ENCODE measurements around the gene IQCC. TPM values are rescaled to one million over a fixed set of nuclear protein-coding genes. Genes with fewer than 3 reads are reported as not detected.

Gene IQCC
- total RNA-seq, 2 experiments from 2014 or later: 4.4 to 5.0 TPM

DNA sequence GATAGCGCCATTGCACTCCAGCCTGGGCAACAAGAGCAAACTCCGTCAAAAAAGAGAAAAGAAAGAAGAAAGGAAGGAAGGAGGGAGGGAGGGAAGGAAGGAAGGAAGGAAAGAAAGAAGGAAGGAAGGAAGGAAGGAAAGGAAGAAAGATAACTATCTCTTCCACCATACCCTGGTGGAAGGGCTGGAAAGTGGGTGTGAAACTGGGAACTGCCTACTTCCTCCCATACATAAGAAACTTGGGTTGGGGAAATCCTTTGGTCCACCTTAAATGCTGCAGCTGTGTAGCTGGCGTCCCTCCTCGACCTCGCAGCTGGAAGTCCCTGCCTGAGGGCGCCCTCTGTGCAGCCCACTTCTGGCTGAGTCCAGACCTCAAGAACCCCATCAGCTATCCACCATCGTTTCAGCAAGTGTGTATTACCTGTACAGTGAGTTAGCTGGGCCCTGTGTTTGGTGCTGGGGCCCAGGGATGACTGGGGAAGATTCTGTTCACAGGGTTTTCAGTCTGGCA lies 36.9 kb downstream of the IQCC start:
- intact Hi-C loops (cut with DNase I, micrococcal nuclease): no loop called here
- DNase-seq (no peak), ATAC-seq (no peak)
- H3K27ac Mint-ChIP-seq: no peak overlapping the region
- ChIA-PET CTCF (interaction anchor here (0.6 to 5.1 kb wide), 8 partner anchors 7 to 454 kb away, joined by 3 to 38 read pairs (median 3); partner anchors contain the start of genes FAM167B and LCK), POLR2A (interaction anchor here (0.6 to 1.2 kb wide), 5 partner anchors 9 to 539 kb away, joined by 3 to 6 read pairs (median 3); partner anchors contain the start of gene LCK)
- H3K4me1 Mint-ChIP-seq: peaks cover 30% of the 10 kb centered on the region
- no peaks in the 10 kb centered on the region for H3K27me3 Mint-ChIP-seq
- no peaks in the 10 kb centered on the region for H3K36me3 Mint-ChIP-seq (ENCODE audit: low read depth)
- no peaks in the 10 kb centered on the region for H3K9me3 Mint-ChIP-seq (ENCODE audit: low read depth)
- H3K4me3 Mint-ChIP-seq: no peak overlapping the region

GRCh38 chr1:32246888-32247273 lies 41.4 kb downstream of the IQCC start, which contains the start of gene FAM167B:
FAM167B (plus strand) TSS chr1:32247222; CDS start chr1:32247422, 200 bp downstream.
- CTCF ChIA-PET: interaction anchor here (0.5 to 5.9 kb wide), 7 partner anchors 7 to 148 kb away, joined by 3 to 45 read pairs (median 4); no protein-coding TSS in a partner anchor
- H3K4me1 Mint-ChIP-seq: peaks cover 48% of the 10 kb centered on the region
- POLR2A ChIA-PET: interaction anchor here (0.7 kb wide), 2 partner anchors 9 to 148 kb away, joined by 3 to 6 read pairs; no protein-coding TSS in a partner anchor

DNA sequence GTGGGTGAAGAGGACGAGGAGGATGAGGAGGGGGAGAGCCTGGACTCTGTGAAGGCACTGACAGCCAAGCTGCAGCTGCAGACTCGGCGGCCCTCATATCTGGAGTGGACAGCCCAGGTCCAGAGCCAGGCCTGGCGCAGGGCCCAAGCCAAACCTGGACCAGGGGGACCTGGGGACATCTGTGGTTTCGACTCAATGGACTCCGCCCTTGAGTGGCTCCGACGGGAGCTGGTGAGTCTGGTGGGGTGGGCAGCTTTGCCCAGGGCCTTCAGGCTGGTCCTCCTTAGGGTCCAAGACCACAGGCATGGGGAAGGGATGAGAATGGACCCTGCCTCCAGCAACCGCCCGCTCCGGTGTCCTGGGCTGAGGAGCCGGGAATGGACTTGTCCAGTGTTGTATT lies 42.0 kb downstream of the IQCC start:
- H3K27ac Mint-ChIP-seq: peak overlapping the region; percentile 92
- ChIA-PET POLR2A (no interaction called here), CTCF (interaction anchor here (1.1 to 5.9 kb wide), 11 partner anchors 8 to 147 kb away, joined by 3 to 45 read pairs (median 6); no protein-coding TSS in a partner anchor)
- no peak for DNase-seq
- H3K4me3 Mint-ChIP-seq: no peak overlapping the region
- no peaks in the 10 kb centered on the region for H3K9me3 Mint-ChIP-seq (ENCODE audit: low read depth)
- peaks cover 16% of the 10 kb centered on the region for H3K36me3 Mint-ChIP-seq (ENCODE audit: low read depth)
- ATAC-seq: no peak
- intact Hi-C loops (cut with DNase I, micrococcal nuclease): loop anchor here in 1 of 2 experiments (5.0 kb wide), 1 partner anchor 75 kb away; no protein-coding TSS in a partner anchor
- H3K4me1 Mint-ChIP-seq: peaks cover 43% of the 10 kb centered on the region
- no peaks in the 10 kb centered on the region for H3K27me3 Mint-ChIP-seq

More at GRCh38 chr1:32246888-32247273, 41.4 kb downstream of the IQCC start, which contains the start of gene FAM167B:
- DNase-seq: no peak
- intact Hi-C loops (cut with DNase I, micrococcal nuclease): loop anchor here in 1 of 2 experiments (5.0 kb wide), 1 partner anchor 75 kb away; no protein-coding TSS in a partner anchor
- Mint-ChIP-seq H3K9me3 (ENCODE audit: low read depth) (no peaks in the 10 kb centered on the region), H3K27ac (peak within 1 kb of the TSS; percentile 92), H3K27me3 (no peaks in the 10 kb centered on the region), H3K36me3 (ENCODE audit: low read depth) (peaks cover 10% of the 10 kb centered on the region), H3K4me3 (peak within 1 kb of the TSS; percentile 22)
- no peak for ATAC-seq

DNA sequence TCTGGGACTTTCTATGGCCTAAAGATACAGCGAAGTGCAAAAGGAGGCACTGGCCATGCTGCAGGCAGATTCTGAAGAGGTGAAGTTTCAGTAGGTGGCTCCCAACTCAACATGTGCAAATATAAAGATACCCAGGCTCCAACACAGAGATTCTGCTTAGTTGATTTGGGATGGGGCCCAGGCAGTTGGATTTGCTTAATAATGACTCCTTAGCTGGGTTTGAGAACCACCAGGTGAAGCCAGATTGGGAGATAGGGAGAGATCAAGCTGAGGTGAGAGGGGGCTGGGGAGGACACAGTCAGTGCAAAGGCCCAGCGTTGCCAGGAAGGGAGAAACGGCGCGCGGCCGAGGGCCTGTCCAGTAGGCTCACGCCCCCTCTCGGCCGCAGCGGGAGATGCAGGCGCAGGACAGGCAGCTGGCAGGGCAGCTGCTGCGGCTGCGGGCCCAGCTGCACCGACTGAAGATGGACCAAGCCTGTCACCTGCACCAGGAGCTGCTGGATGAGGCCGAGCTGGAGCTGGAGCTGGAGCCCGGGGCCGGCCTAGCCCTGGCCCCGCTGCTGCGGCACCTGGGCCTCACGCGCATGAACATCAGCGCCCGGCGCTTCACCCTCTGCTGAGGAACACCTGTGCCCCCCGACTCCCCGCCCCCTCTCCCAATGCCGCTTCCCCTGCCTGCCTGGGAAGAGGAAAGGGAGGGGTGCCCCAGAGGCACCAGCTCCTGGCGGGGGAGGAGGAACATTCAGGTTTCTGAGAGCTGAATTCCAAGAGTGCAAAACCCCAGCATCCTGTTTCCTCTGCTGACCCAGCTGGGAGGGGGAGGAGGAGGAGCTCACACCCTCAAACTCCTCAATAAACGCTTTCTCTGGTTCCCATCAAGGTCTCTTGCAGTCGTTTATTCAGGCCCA lies 42.8 kb downstream of the IQCC start:
- Mint-ChIP-seq H3K4me3 (peak overlapping the region; percentile 33), H3K4me1 (peaks cover 44% of the 10 kb centered on the region), H3K27ac (peak overlapping the region; percentile 100), H3K9me3 (ENCODE audit: low read depth) (no peaks in the 10 kb centered on the region), H3K36me3 (ENCODE audit: low read depth) (peaks cover 23% of the 10 kb centered on the region), H3K27me3 (no peaks in the 10 kb centered on the region)
- CTCF ChIA-PET: interaction anchor here (0.6 to 5.9 kb wide), 29 partner anchors 9 to 273 kb away, joined by 3 to 45 read pairs (median 5); partner anchors contain the start of gene IQCC
- POLR2A ChIA-PET: interaction anchor here (0.5 to 1.5 kb wide), 5 partner anchors 11 to 89 kb away, joined by 3 to 9 read pairs (median 5); partner anchors contain the start of gene IQCC
- intact Hi-C loops (cut with DNase I, micrococcal nuclease): loop anchor here (1.0 to 5.0 kb wide), 4 partner anchors 26 to 74 kb away; partner anchors contain the start of genes EIF3I (in 1 of the 2) and TMEM234 (in 1 of the 2)
- ATAC-seq: peak; percentile 11
- peak; percentile 91 for DNase-seq

GRCh38 chr1:32249831-32250525 lies 44.5 kb downstream of the IQCC start:
- peaks cover 36% of the 10 kb centered on the region for H3K36me3 Mint-ChIP-seq (ENCODE audit: low read depth)
- ChIA-PET POLR2A (interaction anchor here (0.6 to 3.4 kb wide), 7 partner anchors 8 to 222 kb away, joined by 3 to 14 read pairs (median 5); partner anchors contain the start of gene HDAC1), CTCF (interaction anchor here (0.7 to 5.9 kb wide), 11 partner anchors 8 to 75 kb away, joined by 3 to 45 read pairs (median 8); partner anchors contain the start of gene TXLNA)
- peaks cover 50% of the 10 kb centered on the region for H3K4me1 Mint-ChIP-seq
- peak overlapping the region; percentile 100 for H3K27ac Mint-ChIP-seq
- DNase-seq (peak; percentile 91), ATAC-seq (peak; percentile 68)
- no peaks in the 10 kb centered on the region for H3K27me3 Mint-ChIP-seq
- intact Hi-C loops (cut with DNase I, micrococcal nuclease): loop anchor here (1.0 to 10.0 kb wide), 11 partner anchors 9 to 375 kb away; partner anchors contain the start of genes BSDC1 (in 1 of the 2), EIF3I (in 1 of the 2), KHDRBS1 (in 1 of the 2) and TMEM234 (in 1 of the 2)
- peak overlapping the region; percentile 91 for H3K4me3 Mint-ChIP-seq
- H3K9me3 Mint-ChIP-seq (ENCODE audit: low read depth): no peaks in the 10 kb centered on the region

GRCh38 chr1:32250893-32251716 lies 45.6 kb downstream of the IQCC start, which contains the start of gene LCK:
LCK (plus strand) TSS chr1:32251265; CDS start chr1:32274330, 23,065 bp downstream.
- H3K27me3 Mint-ChIP-seq: no peaks in the 10 kb centered on the region
- ChIA-PET POLR2A (interaction anchor here (0.5 to 3.4 kb wide), 10 partner anchors 9 to 318 kb away, joined by 3 to 14 read pairs (median 4); partner anchors contain the start of genes BSDC1 and HDAC1), CTCF (interaction anchor here (1.0 to 5.9 kb wide), 8 partner anchors 7 to 143 kb away, joined by 3 to 45 read pairs (median 5); partner anchors contain the start of genes KPNA6 and TXLNA)
- peaks cover 50% of the 10 kb centered on the region for H3K4me1 Mint-ChIP-seq
- intact Hi-C loops (cut with DNase I, micrococcal nuclease): loop anchor here (1.0 to 10.0 kb wide), 9 partner anchors 22 to 374 kb away; partner anchors contain the start of genes BSDC1 (in 1 of the 2), EIF3I (in 1 of the 2), KHDRBS1 (in 1 of the 2) and MARCKSL1 (in 1 of the 2)
- H3K27ac Mint-ChIP-seq: peak within 1 kb of the TSS; percentile 100
- peak; percentile 88 for DNase-seq
- no peaks in the 10 kb centered on the region for H3K9me3 Mint-ChIP-seq (ENCODE audit: low read depth)
- ATAC-seq: peak; percentile 27
- H3K36me3 Mint-ChIP-seq (ENCODE audit: low read depth): peaks cover 42% of the 10 kb centered on the region
- H3K4me3 Mint-ChIP-seq: peak within 1 kb of the TSS; percentile 91

GRCh38 chr1:32255072-32256071 lies 49.9 kb downstream of the IQCC start:
- Mint-ChIP-seq H3K4me3 (peak overlapping the region; percentile 91), H3K9me3 (ENCODE audit: low read depth) (no peaks in the 10 kb centered on the region), H3K4me1 (peaks cover 48% of the 10 kb centered on the region), H3K36me3 (ENCODE audit: low read depth) (peaks cover 62% of the 10 kb centered on the region), H3K27me3 (no peaks in the 10 kb centered on the region), H3K27ac (peak overlapping the region; percentile 87)
- POLR2A ChIA-PET: interaction anchor here (0.6 to 1.6 kb wide), 4 partner anchors 9 to 190 kb away, joined by 3 to 5 read pairs (median 4); partner anchors contain the start of genes HDAC1 and MARCKSL1
- CTCF ChIA-PET: interaction anchor here (0.7 to 1.3 kb wide), 5 partner anchors 13 to 143 kb away, joined by 3 to 6 read pairs (median 3); partner anchors contain the start of gene MARCKSL1
- intact Hi-C loops (cut with DNase I, micrococcal nuclease): loop anchor here (1.0 to 10.0 kb wide), 4 partner anchors 9 to 542 kb away; no protein-coding TSS in a partner anchor
- ATAC-seq (peak; percentile 6), DNase-seq (peak; percentile 55)

GRCh38 chr1:32256473-32257226 lies 51.2 kb downstream of the IQCC start:
- H3K36me3 Mint-ChIP-seq (ENCODE audit: low read depth): peaks cover 58% of the 10 kb centered on the region
- CTCF ChIA-PET: interaction anchor here (0.6 to 4.5 kb wide), 4 partner anchors 8 to 235 kb away, joined by 3 to 45 read pairs (median 4); partner anchors contain the start of genes FAM167B, IQCC and LCK
- peak; percentile 22 for ATAC-seq
- intact Hi-C loops (cut with DNase I, micrococcal nuclease): loop anchor here (1.0 to 10.0 kb wide), 4 partner anchors 8 to 541 kb away; no protein-coding TSS in a partner anchor
- H3K27ac Mint-ChIP-seq: peak overlapping the region; percentile 98
- peaks cover 46% of the 10 kb centered on the region for H3K4me1 Mint-ChIP-seq
- DNase-seq: no peak
- peak overlapping the region; percentile 75 for H3K4me3 Mint-ChIP-seq
- H3K27me3 Mint-ChIP-seq: no peaks in the 10 kb centered on the region
- no peaks in the 10 kb centered on the region for H3K9me3 Mint-ChIP-seq (ENCODE audit: low read depth)
- POLR2A ChIA-PET: no interaction called here

Data from activated CD4-positive, alpha-beta T cell treated with anti-CD3 and anti-CD28 coated beads for 36 hours (primary cell).